Neural progenitor cell (in vitro differentiated cells): ENCODE data around the gene PHF12. TPM values are rescaled to one million over a fixed set of nuclear protein-coding genes. Genes with fewer than 3 reads are reported as not detected.

ENCODE experiments used
- DNase-seq: peaks from one replicate; pipeline ENCODE4 v3.0.0-alpha.2; 2016; ENCODE audit warnings: low spot score
- H2AFZ ChIP-seq: fragments of 200-600 bp; sonication (generic); replicated peaks from 2 replicates; pipeline ENCODE4 v1.6.1; 2016; ENCODE audit warnings: antibody characterized with exemption
- H3F3A ChIP-seq: fragments of 200-600 bp; sonication (generic); 2 replicates; pipeline ENCODE4 v1.6.1; 2016; ENCODE audit warnings: antibody characterized with exemption, low read depth
- H3K27ac ChIP-seq: fragments of 200-600 bp; sonication (generic); 2 replicates; pipeline ENCODE4 v1.5.1; 2016; ENCODE audit warnings: mild to moderate bottlenecking
- H3K27me3 ChIP-seq: fragments of 200-600 bp; sonication (generic); 2 replicates; pipeline ENCODE4 v1.6.1; 2016; ENCODE audit warnings: mild to moderate bottlenecking, moderate library complexity
- H3K36me3 ChIP-seq: fragments of 200-600 bp; sonication (generic); 2 replicates; pipeline ENCODE4 v1.5.1; 2016
- H3K4me1 ChIP-seq: fragments of 200-600 bp; sonication (generic); 2 replicates; pipeline ENCODE4 v1.6.1; 2016; ENCODE audit warnings: mixed run types
- H3K4me2 ChIP-seq: fragments of 200-600 bp; sonication (generic); 2 replicates; pipeline ENCODE4 v1.6.1; 2016
- H3K4me3 ChIP-seq: fragments of 200-600 bp; sonication (generic); 2 replicates; pipeline ENCODE4 v1.5.1; 2016
- H3K79me2 ChIP-seq: fragments of 200-600 bp; sonication (generic); 2 replicates; pipeline ENCODE4 v1.6.1; 2016; ENCODE audit warnings: low read depth
- H3K9ac ChIP-seq: fragments of 200-600 bp; sonication (generic); 2 replicates; pipeline ENCODE4 v1.6.1; 2016
- H3K9me3 ChIP-seq: fragments of 200-600 bp; sonication (generic); 2 replicates; pipeline ENCODE4 v1.5.1; 2016; ENCODE audit warnings: low read depth
- H4K20me1 ChIP-seq: fragments of 200-600 bp; sonication (generic); 2 replicates; pipeline ENCODE4 v1.6.1; 2016; ENCODE audit warnings: low read depth
- H3K27ac Mint-ChIP-seq: 3 replicates; pipeline ENCODE4 v1.8.0; 2021; ENCODE audit warnings: mixed read lengths
- H3K27me3 Mint-ChIP-seq: 2 replicates; pipeline ENCODE4 v1.8.0; 2022; ENCODE audit warnings: low read depth, mild to moderate bottlenecking, inconsistent platforms, moderate library complexity, mixed read lengths; ENCODE audit not compliant: insufficient read depth
- H3K36me3 Mint-ChIP-seq: 3 replicates; pipeline ENCODE4 v1.8.0; 2021; ENCODE audit warnings: mixed read lengths
- H3K4me1 Mint-ChIP-seq: 3 replicates; pipeline ENCODE4 v1.8.0; 2021; ENCODE audit warnings: mixed read lengths
- H3K4me3 Mint-ChIP-seq: 3 replicates; pipeline ENCODE4 v1.8.0; 2021; ENCODE audit warnings: mild to moderate bottlenecking, moderate library complexity, mixed read lengths
- H3K9me3 Mint-ChIP-seq: 3 replicates; pipeline ENCODE4 v1.8.0; 2020; ENCODE audit warnings: mixed read lengths
- CTCF ChIP-seq: fragments of 200-600 bp; sonication (generic); IDR thresholded peaks from 2 replicates; pipeline ENCODE4 v1.5.1; 2017; ENCODE audit warnings: antibody characterized with exemption, mild to moderate bottlenecking
- EZH2 ChIP-seq: fragments of 200-600 bp; sonication (generic); IDR thresholded peaks from 2 replicates; pipeline ENCODE4 v1.6.1; 2017; ENCODE audit warnings: antibody characterized with exemption, mild to moderate bottlenecking, moderate library complexity
- EZH2phosphoT487 ChIP-seq: fragments of 200-600 bp; sonication (generic); IDR thresholded peaks from 2 replicates; pipeline ENCODE4 v1.6.1; 2017; ENCODE audit warnings: antibody characterized with exemption
- total RNA-seq: library from RNA; depleted of rRNA; stranded (reverse); fragments of >200 nt; gene quantifications from 2 replicates; pipeline ENCODE4 v1.2.3, GENCODE V29; 2015; ENCODE audit warnings: low replicate concordance

PHF12 gene
- total RNA-seq, 1 donor from 2014 or later = 49.1 TPM

DNA sequence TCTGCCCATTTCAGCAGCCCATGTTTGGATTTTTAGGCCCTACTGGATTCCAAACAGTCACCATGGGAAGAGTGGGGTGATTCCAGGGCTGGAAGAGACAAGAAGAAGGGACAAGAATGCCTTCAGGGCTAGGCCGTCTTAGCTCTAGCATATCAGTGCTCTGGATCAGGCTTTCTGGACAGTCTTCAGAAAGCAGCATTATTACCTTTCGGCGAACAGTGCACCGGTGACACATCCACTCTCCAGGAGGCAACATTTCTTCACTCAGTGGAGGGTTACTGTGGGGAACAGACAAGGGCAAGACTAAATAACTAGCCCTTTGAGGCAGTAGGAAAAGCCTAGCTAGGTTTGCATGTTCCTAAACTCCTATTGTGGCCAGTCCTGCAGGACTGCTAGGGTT lies 24.5 kb downstream of the PHF12 start:
- peaks cover 71% of the 10 kb centered on the region for H4K20me1 ChIP-seq
- peaks cover 3% of the 10 kb centered on the region for H3K36me3 ChIP-seq
- no peaks in the 10 kb centered on the region for H3K27me3 ChIP-seq
- TF ChIP-seq CTCF (no peak), EZH2phosphoT487 (no peak), EZH2 (no peak)
- no peak overlapping the region for H3K27ac ChIP-seq
- H3K9me3 ChIP-seq = no peaks in the 10 kb centered on the region
- Mint-ChIP-seq H3K4me3 (no peak overlapping the region), H3K27me3 (peaks cover 2% of the 10 kb centered on the region), H3K27ac (no peak overlapping the region), H3K4me1 (no peaks in the 10 kb centered on the region), H3K36me3 (peaks cover 48% of the 10 kb centered on the region), H3K9me3 (no peaks in the 10 kb centered on the region)
- H3K4me2 ChIP-seq = no peak overlapping the region
- H3K4me3 ChIP-seq = no peak overlapping the region
- no peak overlapping the region for H3K9ac ChIP-seq
- no peak for DNase-seq
- H3K4me1 ChIP-seq = no peaks in the 10 kb centered on the region
- peaks cover 13% of the 10 kb centered on the region for H3F3A ChIP-seq
- H3K79me2 ChIP-seq = peaks cover 90% of the 10 kb centered on the region
- H2AFZ ChIP-seq = no peak overlapping the region

- H3K36me3 Mint-ChIP-seq = peaks cover 53% of the 10 kb centered on the region
Observed at GRCh38 chr17:28926366-28926765, 25.0 kb downstream of the PHF12 start.

DNA sequence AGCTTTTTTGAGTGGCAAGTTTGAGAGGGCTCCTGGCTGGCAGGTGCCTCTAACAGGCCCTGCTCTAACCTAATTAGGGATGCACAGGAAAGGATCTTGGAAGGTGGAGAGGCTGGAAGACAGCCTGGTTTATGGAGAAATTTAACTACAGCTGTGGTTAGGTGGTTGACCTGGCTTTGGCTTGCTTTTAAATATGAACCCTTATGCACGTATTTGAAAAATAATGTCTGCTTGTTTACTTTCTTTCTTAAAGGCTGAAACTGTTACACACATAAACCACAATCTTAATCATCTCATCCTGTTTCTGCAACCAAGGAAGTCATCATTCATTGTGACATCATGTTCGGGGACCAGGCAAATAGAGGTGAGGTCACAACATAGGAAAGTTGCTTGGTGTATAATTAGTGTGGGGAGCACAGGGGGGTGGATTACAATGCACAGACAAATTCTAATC lies 25.4 kb downstream of the PHF12 start:
- no peak overlapping the region for H3K4me3 ChIP-seq
- no peaks in the 10 kb centered on the region for H3K9me3 ChIP-seq
- peaks cover 67% of the 10 kb centered on the region for H4K20me1 ChIP-seq
- no peak for TF ChIP-seq EZH2
- no peak for TF ChIP-seq EZH2phosphoT487
- no peak for TF ChIP-seq CTCF
- no peak for DNase-seq
- Mint-ChIP-seq H3K27ac (no peak overlapping the region), H3K4me1 (no peaks in the 10 kb centered on the region), H3K4me3 (no peak overlapping the region), H3K36me3 (peaks cover 54% of the 10 kb centered on the region), H3K9me3 (no peaks in the 10 kb centered on the region), H3K27me3 (peaks cover 2% of the 10 kb centered on the region)
- H3K4me2 ChIP-seq = no peak overlapping the region
- no peaks in the 10 kb centered on the region for H3K27me3 ChIP-seq
- H3F3A ChIP-seq = peaks cover 16% of the 10 kb centered on the region
- H3K9ac ChIP-seq = no peak overlapping the region
- H3K79me2 ChIP-seq = peaks cover 82% of the 10 kb centered on the region
- H3K4me1 ChIP-seq = no peaks in the 10 kb centered on the region
- H2AFZ ChIP-seq = no peak overlapping the region
- H3K36me3 ChIP-seq = peaks cover 11% of the 10 kb centered on the region
- H3K27ac ChIP-seq = no peak overlapping the region

More at GRCh38 chr17:28926366-28926765, 25.0 kb downstream of the PHF12 start:
- H3K27me3 Mint-ChIP-seq = peaks cover 2% of the 10 kb centered on the region
- Histone ChIP-seq H3K9me3 (no peaks in the 10 kb centered on the region), H4K20me1 (peaks cover 68% of the 10 kb centered on the region), H3K27ac (no peak overlapping the region), H2AFZ (no peak overlapping the region), H3K9ac (no peak overlapping the region), H3K79me2 (peaks cover 86% of the 10 kb centered on the region), H3K36me3 (peaks cover 7% of the 10 kb centered on the region), H3K4me3 (no peak overlapping the region), H3K4me1 (no peaks in the 10 kb centered on the region), H3F3A (peaks cover 16% of the 10 kb centered on the region), H3K4me2 (no peak overlapping the region), H3K27me3 (no peaks in the 10 kb centered on the region)
- H3K9me3 Mint-ChIP-seq = no peaks in the 10 kb centered on the region
- no peak overlapping the region for H3K4me3 Mint-ChIP-seq
- DNase-seq = no peak
- no peak for TF ChIP-seq CTCF
- TF ChIP-seq EZH2phosphoT487 = no peak
- no peak for TF ChIP-seq EZH2
- H3K4me1 Mint-ChIP-seq = no peaks in the 10 kb centered on the region
- H3K27ac Mint-ChIP-seq = no peak overlapping the region
